Astrocyte (in vitro differentiated cells and primary cell): ENCODE data around the gene CDH24. TPM values are rescaled to one million over a fixed set of nuclear protein-coding genes. Genes with fewer than 3 reads are reported as not detected.

Experiments
- DNase-seq: peaks from one replicate; pipeline ENCODE4 v3.0.0-alpha.2; 2010; ENCODE audit warnings: low read depth
- FAIRE-seq: peaks from 2 replicates; lab custom pipeline; 2011; peaks lifted over from hg19 to GRCh38; lab: Jason Lieb, UNC
- H2AFZ ChIP-seq: 2 replicates; pipeline ENCODE4 v1.6.0; 2012; ENCODE audit warnings: low read depth, low read length, inconsistent platforms
- H3K27ac ChIP-seq: 2 replicates; pipeline ENCODE4 v1.5.1; 2011; ENCODE audit warnings: low read depth, low read length, inconsistent platforms
- H3K27me3 ChIP-seq: 2 replicates; pipeline ENCODE4 v1.6.0; 2011; ENCODE audit warnings: low read length, inconsistent platforms; ENCODE audit not compliant: insufficient read depth
- H3K36me3 ChIP-seq: 2 replicates; pipeline ENCODE4 v1.5.1; 2011; ENCODE audit warnings: low read length, inconsistent platforms; ENCODE audit not compliant: insufficient read depth
- H3K4me1 ChIP-seq: 2 replicates; pipeline ENCODE4 v1.5.1; 2011; ENCODE audit warnings: low read length, inconsistent platforms; ENCODE audit not compliant: insufficient read depth
- H3K4me2 ChIP-seq: 2 replicates; pipeline ENCODE4 v1.6.0; 2012; ENCODE audit warnings: low read length, inconsistent platforms
- H3K4me3 ChIP-seq: 2 replicates; pipeline ENCODE4 v1.5.1; 2011; ENCODE audit warnings: low read depth, mild to moderate bottlenecking, low read length, inconsistent platforms; ENCODE audit not compliant: insufficient read depth
- H3K79me2 ChIP-seq: 2 replicates; pipeline ENCODE4 v1.6.0; 2012; ENCODE audit warnings: mild to moderate bottlenecking, low read length, inconsistent platforms; ENCODE audit not compliant: insufficient read depth
- H3K9ac ChIP-seq: 2 replicates; pipeline ENCODE4 v1.6.0; 2012; ENCODE audit warnings: mild to moderate bottlenecking, low read length, inconsistent platforms
- H3K9me3 ChIP-seq: 2 replicates; pipeline ENCODE4 v1.5.1; 2012; ENCODE audit warnings: low read depth, mild to moderate bottlenecking, low read length, inconsistent platforms; ENCODE audit not compliant: insufficient read depth
- H4K20me1 ChIP-seq: 2 replicates; pipeline ENCODE4 v1.6.0; 2012; ENCODE audit warnings: low read length, inconsistent platforms; ENCODE audit not compliant: insufficient read depth
- H3K27ac Mint-ChIP-seq: one replicate; pipeline ENCODE4 v1.8.0; 2021; ENCODE audit warnings: mild to moderate bottlenecking, mixed read lengths; ENCODE audit not compliant: unreplicated experiment
- H3K27me3 Mint-ChIP-seq: one replicate; pipeline ENCODE4 v1.8.0; 2021; ENCODE audit warnings: low read depth, mixed read lengths; ENCODE audit not compliant: unreplicated experiment
- H3K36me3 Mint-ChIP-seq: one replicate; pipeline ENCODE4 v1.8.0; 2021; ENCODE audit warnings: low read depth, mixed read lengths; ENCODE audit not compliant: unreplicated experiment
- H3K4me1 Mint-ChIP-seq: one replicate; pipeline ENCODE4 v1.8.0; 2021; ENCODE audit warnings: low read depth, mixed read lengths; ENCODE audit not compliant: unreplicated experiment
- H3K4me3 Mint-ChIP-seq: one replicate; pipeline ENCODE4 v1.8.0; 2021; ENCODE audit warnings: mild to moderate bottlenecking, moderate library complexity, mixed read lengths; ENCODE audit not compliant: unreplicated experiment
- H3K9me3 Mint-ChIP-seq: one replicate; pipeline ENCODE4 v1.8.0; 2021; ENCODE audit warnings: mild to moderate bottlenecking, mixed read lengths; ENCODE audit not compliant: unreplicated experiment
- CTCF ChIP-seq: IDR thresholded peaks from 2 replicates; pipeline ENCODE4 v1.5.1; 2011; ENCODE audit warnings: low read depth, mild to moderate bottlenecking, inconsistent platforms, low read length, moderate library complexity; ENCODE audit not compliant: insufficient read depth
- EZH2 ChIP-seq: IDR thresholded peaks from 2 replicates; pipeline ENCODE4 v1.6.1; 2012; ENCODE audit warnings: mild to moderate bottlenecking, low read length, inconsistent platforms; ENCODE audit not compliant: insufficient read depth
- total RNA-seq: library from RNA; stranded (reverse); gene quantifications from 2 replicates; pipeline ENCODE4 v1.2.1, GENCODE V29; 2021

Gene CDH24
- total RNA-seq, 1 donor from 2014 or later: 22.2 TPM

GRCh38 chr14:23066855-23067744, 9.8 kb upstream of the CDH24 start:
- H3K27ac Mint-ChIP-seq: peak overlapping the region; percentile 62
- H3K4me1 Mint-ChIP-seq: peaks cover 49% of the 10 kb centered on the region
- TF ChIP-seq EZH2: no peak
- no peak for TF ChIP-seq CTCF
- Histone ChIP-seq H3K4me3 (no peak overlapping the region), H3K27me3 (no peaks in the 10 kb centered on the region), H2AFZ (no peak overlapping the region), H3K4me2 (peak overlapping the region; percentile 97), H3K27ac (no peak overlapping the region), H3K9me3 (no peaks in the 10 kb centered on the region), H3K36me3 (peaks cover 58% of the 10 kb centered on the region), H3K79me2 (peaks cover 80% of the 10 kb centered on the region), H4K20me1 (peaks cover 87% of the 10 kb centered on the region), H3K4me1 (peaks cover 47% of the 10 kb centered on the region), H3K9ac (peak overlapping the region; percentile 61)
- no peak overlapping the region for H3K4me3 Mint-ChIP-seq
- DNase-seq (no peak), FAIRE-seq (no peak)
- H3K9me3 Mint-ChIP-seq: no peaks in the 10 kb centered on the region
- no peaks in the 10 kb centered on the region for H3K27me3 Mint-ChIP-seq
- H3K36me3 Mint-ChIP-seq: peaks cover 23% of the 10 kb centered on the region

DNA sequence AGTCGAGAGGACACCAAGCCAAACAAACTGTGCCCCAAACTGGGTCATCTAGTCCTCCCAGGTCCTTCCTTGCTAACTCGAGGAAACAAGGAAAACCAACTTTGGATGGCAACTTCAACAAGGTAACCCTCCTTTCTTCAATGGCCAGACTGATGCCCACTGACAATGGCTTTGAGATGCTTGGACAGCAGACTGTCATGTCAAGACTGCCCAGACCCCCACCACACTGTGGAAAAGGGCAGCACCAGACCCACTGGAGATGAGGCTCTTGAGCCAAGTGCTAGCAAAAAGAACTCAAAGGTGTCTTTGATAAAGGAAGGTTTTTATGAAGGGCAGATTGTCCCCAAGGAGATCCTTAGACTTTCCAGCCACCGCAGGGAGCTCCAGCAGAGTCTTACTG, 9.0 kb upstream of the CDH24 start:
- Histone ChIP-seq H3K79me2 (peaks cover 73% of the 10 kb centered on the region), H3K27ac (no peak overlapping the region), H2AFZ (no peak overlapping the region), H3K9me3 (no peaks in the 10 kb centered on the region), H3K9ac (peak overlapping the region; percentile 48), H3K36me3 (peaks cover 59% of the 10 kb centered on the region), H4K20me1 (peaks cover 82% of the 10 kb centered on the region), H3K4me1 (peaks cover 44% of the 10 kb centered on the region), H3K27me3 (no peaks in the 10 kb centered on the region), H3K4me2 (peak overlapping the region; percentile 30), H3K4me3 (no peak overlapping the region)
- peaks cover 46% of the 10 kb centered on the region for H3K4me1 Mint-ChIP-seq
- H3K9me3 Mint-ChIP-seq: no peaks in the 10 kb centered on the region
- TF ChIP-seq EZH2: no peak
- no peak for TF ChIP-seq CTCF
- FAIRE-seq (no peak), DNase-seq (no peak)
- H3K4me3 Mint-ChIP-seq: no peak overlapping the region
- no peaks in the 10 kb centered on the region for H3K27me3 Mint-ChIP-seq
- peak overlapping the region; percentile 62 for H3K27ac Mint-ChIP-seq
- peaks cover 25% of the 10 kb centered on the region for H3K36me3 Mint-ChIP-seq

- H3K36me3 ChIP-seq: peaks cover 79% of the 10 kb centered on the region
- no peak for TF ChIP-seq EZH2
- no peak for TF ChIP-seq CTCF
- no peak overlapping the region for H3K4me3 Mint-ChIP-seq
Measured at GRCh38 chr14:23063601-23064000, 6.3 kb upstream of the CDH24 start.

More at GRCh38 chr14:23063601-23064000, 6.3 kb upstream of the CDH24 start:
- H3K27ac Mint-ChIP-seq: peak overlapping the region; percentile 85
- Histone ChIP-seq H3K9me3 (no peaks in the 10 kb centered on the region), H3K9ac (no peak overlapping the region), H2AFZ (no peak overlapping the region), H3K79me2 (peaks cover 54% of the 10 kb centered on the region), H4K20me1 (peaks cover 70% of the 10 kb centered on the region), H3K4me1 (peaks cover 28% of the 10 kb centered on the region), H3K27ac (no peak overlapping the region), H3K4me3 (no peak overlapping the region), H3K4me2 (no peak overlapping the region), H3K27me3 (no peaks in the 10 kb centered on the region)
- DNase-seq (no peak), FAIRE-seq (no peak)
- no peaks in the 10 kb centered on the region for H3K9me3 Mint-ChIP-seq
- H3K27me3 Mint-ChIP-seq: no peaks in the 10 kb centered on the region
- peaks cover 29% of the 10 kb centered on the region for H3K36me3 Mint-ChIP-seq
- peaks cover 36% of the 10 kb centered on the region for H3K4me1 Mint-ChIP-seq
